HG03439 (cell line): ENCODE results near the gene TAL2.
"Not testable (repeated sequence)": the region's sequence is repeated elsewhere in the genome, so short reads cannot be mapped to it uniquely, and the experiment has no call there.

Source experiments
- ATAC-seq: cut with Tn5 transposase; IDR thresholded peaks from one replicate; pipeline ENCODE4 v1.9.1; 2021; ENCODE audit warnings: mild to moderate bottlenecking, moderate library complexity; ENCODE audit not compliant: unreplicated experiment

TAL2 gene

DNA sequence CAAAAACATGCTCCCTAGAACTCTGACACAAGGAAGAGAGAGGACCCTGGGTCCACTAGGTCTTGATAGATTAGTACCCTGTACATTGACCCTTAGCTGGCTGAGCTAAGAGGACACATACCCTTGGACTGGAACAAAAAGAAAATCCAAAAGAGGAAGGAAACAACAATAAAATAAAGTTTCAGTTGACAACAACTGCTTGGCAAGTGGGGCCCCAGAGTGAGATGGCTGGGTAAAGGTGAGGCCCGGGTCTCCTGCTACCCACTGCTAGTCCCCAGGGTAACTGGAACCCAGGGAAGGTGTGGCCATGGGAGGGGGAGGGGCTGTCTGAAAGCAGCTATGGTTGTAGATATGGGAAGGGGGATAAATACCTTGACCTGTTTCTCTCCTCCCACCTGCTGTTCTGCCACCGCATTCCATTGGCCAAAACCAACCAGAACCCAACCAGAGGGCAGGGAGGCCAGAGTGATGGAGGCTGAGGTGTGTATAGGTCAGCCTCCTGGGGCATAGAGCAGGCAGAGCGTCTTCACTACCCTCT is 11.7 kb downstream of the TAL2 start:
- no peak for ATAC-seq

DNA sequence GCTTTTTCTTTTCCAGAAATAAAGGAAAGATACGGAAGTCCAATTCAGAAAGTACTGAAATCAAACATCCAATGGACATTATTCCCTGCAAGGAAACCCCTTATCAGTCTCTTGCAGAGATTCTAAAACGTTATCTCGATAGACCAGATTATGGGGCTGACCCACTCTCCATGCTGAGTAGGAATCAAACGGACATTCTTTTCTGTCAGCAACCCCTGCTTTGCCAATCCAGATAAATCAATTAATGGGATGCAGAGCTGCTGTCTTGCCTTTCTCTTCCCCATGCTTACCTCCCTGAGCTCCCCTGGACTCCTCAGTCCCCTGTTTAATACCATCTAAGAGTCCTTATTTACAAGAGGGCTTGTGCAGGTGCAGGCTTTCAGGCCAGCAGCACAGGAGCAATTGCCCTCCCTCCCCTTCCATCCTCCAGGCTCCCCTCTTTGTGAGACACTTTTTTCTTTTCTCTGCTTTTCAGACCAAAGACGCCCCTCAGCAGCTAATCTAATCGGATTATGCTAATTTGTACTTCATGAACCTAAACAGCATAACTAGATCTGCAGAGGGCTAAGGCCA is 14.2 kb downstream of the TAL2 start:
- no peak for ATAC-seq

DNA sequence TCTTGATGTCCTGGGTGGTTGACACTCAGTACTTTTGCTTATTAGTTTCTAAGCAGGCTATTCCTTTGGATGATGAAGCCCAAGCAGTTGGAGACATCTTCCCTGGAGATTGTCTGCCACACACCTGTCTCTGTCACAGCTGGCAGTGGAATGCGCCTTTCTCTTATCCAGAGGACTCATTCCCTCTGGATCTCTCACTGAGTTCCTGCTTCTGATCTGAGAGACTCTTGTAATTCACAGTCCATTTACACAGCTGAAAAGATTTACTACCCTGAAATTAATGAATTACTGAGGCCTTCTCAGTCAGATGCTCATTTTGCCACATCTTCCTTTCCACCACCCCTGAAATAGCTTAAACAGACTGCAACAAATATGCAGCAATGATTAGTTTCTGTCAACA is 15.9 kb downstream of the TAL2 start:
- ATAC-seq: no peak

DNA sequence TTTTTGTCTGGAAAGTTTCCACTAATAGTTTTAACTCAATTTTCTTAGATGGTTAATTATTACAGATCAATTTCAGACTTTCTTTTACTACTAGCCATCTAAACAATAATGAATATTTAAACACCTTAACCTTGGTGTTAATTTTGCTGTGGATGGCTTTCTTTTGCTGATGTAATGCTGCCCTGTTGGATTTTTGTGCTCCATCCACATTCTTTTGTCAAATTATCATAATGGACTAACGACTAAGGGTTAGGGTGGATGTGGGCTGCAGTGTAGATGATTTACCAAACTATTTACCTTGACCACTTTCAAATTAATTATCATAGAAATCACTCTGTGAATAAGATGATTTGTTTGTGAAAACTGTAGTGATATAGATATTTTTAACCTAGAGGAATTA is 16.5 kb downstream of the TAL2 start:
- ATAC-seq: no peak

DNA sequence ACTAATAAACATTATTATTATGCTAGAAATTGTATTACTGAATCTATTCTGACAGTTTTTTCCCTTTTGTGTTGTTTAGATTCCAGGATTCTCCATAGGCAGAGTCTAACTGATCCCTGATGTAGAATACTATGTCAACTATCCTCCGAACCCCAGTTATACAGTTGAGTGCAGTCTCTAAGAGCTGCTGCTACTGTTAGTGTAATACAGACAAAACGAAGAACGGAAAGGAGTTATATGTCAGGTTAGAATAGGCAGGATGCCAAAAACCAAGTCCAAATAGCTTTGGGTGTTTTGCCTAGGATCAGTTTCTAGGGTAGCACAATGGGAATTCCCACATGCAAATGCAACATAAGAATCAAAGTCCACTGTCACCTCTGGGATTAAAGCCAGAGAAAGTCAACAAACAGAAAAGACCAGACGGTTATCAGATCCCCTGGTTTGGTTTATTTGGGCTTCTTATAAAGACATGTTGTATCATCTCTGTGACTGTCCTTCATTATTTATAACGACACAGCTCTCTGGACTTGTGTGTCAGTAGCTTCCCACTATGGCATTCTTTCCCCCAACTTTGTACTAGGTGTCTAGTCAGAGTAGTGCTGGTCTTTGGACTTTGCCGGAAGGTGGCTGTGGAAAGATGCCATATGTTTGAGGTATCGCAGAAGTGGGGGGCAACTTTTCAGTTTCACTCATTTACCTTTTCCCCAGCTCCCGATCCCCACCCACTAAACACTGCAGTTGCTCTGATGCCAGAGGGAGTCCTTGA is 17.2 kb downstream of the TAL2 start:
- no peak for ATAC-seq

DNA sequence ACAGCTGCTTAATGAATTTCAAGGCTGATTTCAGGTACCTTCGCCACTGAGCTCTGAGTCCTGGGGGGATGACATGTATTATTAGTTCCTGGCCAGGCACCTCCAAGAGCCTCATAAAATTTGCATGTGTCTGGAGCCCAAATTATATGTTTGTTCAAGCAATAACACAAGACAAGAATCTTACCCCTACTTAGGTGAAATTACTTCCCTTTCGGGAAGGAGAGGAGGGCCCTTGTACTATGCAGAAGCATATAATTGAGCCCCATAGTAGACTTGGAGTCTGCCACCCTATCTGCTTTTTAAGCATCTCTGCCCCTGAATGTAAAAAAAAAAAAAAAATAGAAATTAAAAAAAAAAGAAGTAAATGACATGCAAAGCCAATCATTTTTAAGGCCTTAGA is 19.1 kb downstream of the TAL2 start:
- no peak for ATAC-seq

DNA sequence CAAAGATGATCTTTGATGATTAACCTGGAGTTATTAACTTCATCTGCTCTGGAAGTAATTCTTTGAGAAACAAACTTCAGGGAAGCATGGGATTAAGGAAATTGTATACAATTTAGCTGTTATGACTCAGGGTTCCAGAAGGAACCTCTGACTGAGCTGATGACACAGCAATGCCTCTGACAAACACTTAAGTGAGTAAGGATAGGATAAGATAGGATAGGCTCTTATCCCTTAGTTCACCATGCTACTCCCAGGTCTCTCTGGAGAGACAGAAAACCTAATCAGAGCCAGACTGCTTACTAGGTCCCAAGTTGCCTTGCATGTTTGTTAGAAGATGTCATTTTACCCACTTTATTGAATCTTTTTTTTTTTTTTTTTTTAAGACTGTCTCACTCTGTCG is 19.5 kb downstream of the TAL2 start:
- ATAC-seq: no peak

DNA sequence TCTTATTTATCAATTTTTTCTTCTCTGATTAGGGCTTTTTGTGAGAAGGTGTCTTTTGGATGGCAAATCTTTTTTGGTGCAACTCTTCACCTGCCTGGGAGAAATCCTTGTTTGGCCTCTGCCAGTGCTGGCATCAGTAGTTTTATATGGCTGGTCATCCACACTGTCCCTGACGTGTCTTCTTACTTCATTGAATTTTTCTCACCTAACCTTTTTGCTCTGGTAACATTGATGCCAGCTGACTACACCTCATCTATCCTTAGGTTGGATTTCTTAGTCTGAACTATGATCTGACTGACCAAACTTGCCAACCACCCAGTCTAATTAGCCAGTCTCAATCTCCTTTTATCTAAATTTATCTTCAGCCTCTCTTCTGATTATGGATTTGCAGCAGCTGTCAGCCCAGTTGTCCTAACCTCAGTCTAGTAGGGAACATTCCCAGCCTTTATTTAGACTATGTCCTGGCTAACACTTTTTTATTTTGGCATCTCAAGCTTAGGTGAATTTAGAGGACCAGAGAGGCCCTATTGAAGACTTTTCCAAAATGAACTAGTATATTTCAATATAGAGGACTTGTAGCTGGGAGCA is 21.5 kb downstream of the TAL2 start:
- ATAC-seq: no peak

DNA sequence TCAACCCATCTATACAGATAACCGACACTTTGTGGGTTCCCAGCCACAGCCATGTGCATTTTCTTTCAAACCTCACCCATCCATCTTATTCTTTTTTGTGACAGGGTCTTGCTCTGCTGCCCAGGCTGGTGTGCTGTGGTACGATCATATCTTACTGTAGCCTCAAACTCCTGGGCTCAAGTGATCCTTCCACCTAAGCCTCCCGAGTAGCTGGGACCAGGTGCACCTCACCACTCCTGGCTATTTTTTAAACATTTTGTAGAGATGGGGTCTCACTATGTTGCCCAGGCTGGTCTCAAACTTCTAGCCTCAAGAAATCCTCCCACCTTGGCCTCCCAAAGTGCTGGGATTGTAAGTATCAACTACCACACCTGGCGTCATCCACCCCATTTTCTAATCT is 24.7 kb downstream of the TAL2 start:
- ATAC-seq: no peak

DNA sequence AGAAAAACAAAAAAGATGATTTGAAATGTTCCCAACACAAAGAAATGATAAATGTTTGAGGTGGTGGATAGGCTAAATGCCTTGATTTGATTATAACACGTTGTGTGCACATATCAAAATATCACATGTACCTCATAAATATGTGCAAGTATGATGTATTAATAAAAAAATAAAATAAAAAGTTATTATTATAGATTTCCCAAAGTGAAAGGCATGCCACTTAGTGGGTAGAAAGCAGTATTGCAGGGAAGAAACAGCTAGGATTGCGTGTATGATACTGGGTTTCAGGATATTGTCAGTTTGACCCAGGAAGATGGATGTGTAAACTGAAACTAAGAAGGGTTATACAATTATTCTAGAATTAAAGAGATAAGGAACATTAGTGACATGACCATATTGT is 28.5 kb downstream of the TAL2 start:
- no peak for ATAC-seq

DNA sequence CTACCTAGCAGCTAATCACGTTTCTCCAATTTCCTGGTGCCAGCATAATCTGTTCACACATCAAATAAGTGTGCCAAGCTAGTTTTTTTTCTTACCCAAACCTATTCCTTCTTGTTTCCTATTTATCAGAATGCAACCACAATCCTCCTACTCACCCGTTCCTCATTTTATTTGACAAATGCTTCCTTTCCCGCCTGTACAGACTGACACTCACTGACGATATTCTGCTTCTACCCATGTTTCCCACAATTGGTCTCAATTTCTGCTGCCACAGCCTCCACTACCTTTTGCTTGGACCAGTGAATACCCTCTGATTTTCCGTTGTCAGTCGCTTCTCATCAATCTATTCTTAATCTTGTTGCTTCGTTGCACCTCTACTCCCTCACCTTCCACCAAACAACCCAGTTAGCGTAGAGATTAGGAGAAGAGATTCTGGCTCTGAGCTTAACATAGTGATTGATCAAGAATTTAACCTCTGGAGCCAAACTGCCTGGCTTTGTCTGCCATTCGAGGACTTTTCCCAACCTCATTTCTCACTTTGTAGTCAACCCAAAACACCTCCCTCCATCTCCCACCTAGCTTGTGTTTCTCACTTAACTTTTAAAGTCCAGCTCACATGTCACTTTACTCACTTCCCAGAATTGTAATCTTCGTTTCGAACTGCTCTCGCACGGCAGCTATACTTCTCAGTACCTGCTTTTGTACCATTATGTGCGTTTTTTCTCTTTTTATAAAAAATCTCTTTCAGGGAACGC is 31.4 kb downstream of the TAL2 start:
- peak; percentile 33 for ATAC-seq

DNA sequence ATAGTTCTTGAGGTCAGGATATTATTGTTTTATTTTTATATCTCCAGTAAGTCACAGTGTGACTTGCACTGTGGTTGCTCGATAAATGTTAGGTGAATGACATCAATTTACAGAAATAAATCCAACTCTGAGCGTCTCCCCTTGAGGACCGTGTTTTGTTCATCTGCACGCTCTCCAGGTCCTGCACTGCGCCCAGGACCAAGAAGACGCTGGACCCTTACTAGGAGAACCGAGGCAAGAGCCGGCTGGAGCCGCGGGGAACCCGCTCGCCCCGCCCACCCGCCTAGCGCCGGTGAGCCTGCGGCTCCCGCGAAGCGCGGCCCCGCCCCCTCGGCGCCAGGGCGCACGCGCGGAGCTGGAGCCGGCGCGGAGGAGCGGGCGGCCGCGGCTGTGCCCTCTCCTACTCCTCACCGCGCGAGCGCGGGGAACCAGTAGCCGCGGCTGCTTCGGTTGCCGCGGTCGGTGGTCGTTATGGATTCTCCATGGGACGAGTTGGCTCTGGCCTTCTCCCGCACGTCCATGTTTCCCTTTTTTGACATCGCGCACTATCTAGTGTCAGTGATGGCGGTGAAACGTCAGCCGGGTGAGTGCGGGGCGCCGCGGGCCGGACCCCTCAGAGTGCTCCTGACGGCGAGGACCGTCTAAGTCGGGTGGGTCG is 32.1 kb downstream of the TAL2 start, which contains the start of gene TMEM38B:
Gene TMEM38B, plus strand, starts transcription at position 352 of the 658 bp plus-strand sequence. Its CDS starts 120 bp downstream, at position 472.
- peak; percentile 80 for ATAC-seq

DNA sequence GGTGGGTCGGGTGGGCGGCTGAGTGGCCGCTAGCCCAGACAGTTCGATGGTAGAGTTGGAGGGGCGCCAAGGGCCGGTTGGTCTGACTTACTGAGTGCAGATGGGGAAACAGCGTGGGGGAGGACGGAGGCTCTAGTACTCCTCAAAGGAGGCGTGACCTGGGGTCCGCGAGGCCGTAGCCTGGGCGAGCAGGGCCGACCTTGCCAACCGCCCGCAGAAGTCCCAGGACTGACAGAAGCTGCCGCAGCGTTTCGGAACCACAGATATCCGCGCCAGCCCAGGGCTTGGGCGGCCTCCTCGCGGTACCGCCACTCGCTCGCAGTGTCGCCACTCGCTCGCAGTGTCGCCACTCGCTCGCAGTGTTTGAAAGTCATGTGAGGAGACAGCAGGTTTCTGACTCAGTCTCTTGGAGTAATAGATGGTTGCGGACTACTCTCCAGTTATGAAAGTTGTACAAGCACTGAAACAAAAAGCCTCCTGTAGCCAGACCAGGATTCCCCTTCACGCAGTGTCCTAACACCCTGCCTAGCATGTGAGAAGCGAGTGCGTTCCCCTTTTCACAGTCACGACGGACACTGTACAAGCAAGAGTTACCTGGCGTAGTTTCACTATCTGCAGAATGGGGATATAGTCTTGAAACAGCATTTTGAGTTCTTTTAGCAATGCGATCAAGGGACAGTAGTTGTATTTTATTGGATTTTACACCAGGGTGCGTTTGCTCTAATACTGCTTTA is 32.8 kb downstream of the TAL2 start:
- ATAC-seq: peak; percentile 73

DNA sequence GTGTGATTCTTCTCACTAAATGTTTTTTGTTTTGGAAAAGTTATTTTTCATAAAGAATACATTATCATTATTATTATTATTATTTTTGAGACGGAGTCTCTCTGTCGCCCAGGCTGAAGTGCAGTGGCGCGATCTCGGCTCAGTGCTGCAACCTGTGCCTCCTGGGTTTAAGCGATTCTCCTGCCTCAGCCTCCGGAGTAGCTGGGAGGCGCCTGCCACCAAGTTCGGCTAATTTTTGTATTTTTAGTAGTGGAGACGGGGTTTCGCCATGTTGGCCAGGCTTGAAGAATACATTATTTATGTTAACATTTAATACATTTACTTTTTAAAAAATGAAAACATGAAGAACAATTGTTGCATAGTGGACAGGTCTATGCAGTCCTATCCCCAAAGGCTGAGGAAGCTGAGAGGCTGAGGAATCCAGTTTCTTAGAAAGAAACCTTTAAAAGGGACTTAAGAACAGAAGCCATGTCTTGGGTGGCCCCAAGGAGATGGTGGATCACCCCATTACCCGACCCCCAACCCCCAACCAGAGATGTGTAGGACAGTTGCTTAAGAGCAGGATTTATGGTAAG is 34.0 kb downstream of the TAL2 start:
- ATAC-seq: no peak

DNA sequence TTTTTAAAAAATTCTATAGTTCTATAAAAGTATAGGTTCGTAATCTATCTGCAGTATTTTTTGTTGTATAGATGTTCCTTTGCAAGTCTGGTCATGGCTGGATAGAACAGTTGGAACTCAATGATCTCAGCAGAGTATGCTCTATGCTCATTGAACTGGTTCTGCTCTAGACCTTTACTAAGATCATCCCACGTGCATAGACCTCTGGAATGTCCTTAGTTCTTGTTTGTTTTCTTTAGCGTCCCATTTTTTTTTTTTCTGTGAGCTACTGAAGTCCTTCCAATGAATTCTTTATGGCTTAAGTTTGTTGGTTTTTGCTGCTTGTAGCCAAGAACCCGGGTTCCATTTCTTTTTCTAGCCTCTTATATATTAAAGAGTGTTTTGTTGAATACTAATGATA is 35.6 kb downstream of the TAL2 start:
- ATAC-seq: no peak

DNA sequence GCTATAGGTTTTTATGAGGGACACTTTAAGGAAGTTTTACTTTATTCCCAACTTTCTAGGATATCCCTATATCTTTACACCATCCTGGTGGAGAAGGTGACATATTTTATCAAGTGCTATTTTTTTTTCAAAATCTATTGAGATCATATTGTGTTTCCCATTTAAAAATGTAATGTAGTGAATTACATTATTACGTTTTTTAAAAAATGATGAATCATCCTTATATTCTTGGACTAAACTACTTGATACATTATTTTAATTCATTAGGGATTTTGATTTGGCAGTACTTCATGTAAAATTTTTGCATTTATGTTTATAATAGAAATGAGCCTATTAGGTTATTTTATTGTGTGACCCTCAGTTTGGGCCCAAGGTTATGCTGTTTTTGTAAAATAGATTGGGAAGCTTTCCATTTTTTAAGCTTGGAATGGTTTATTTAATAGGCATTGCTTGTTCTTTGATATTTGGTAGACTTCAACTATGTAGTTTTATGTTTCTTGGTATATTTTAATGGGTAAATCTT is 36.2 kb downstream of the TAL2 start:
- ATAC-seq: no peak

DNA sequence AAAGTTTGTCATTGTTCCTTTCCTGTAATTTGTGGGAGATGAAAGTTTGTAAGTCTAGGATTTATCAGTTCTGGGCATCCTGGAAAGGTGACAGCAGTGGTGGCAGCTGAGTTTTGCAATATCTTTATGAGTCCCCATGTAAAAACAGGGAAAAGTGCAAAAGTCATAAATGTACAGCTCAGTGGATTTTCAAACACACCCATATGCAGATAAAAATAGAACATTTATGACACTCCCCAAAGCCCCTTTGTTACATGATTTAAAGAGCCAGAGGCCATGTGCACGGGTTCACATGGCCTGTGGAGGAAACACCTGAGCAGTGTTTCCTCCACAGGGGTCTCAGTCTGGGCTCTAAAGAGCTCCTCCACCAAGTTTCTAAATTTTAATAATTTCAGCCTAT is 38.4 kb downstream of the TAL2 start:
- no peak for ATAC-seq

DNA sequence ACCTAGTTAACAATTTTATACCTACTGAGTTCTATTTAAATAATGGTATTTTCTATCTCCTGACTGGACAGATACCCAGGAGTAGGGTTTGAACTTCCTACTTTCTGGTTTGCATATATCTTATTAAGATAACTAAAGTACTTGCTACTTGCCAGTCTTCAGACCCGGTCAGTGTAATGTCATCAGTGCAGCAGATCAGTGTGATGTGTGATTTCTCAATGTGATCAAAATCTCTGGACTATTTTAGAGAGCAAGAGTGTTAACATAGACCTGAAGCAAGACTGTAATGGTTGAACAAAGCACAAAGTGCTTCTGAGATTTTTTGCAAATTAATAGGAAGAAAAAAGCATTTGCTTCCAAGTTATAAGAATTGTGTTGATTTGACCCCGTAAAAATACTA is 38.9 kb downstream of the TAL2 start:
- no peak for ATAC-seq

DNA sequence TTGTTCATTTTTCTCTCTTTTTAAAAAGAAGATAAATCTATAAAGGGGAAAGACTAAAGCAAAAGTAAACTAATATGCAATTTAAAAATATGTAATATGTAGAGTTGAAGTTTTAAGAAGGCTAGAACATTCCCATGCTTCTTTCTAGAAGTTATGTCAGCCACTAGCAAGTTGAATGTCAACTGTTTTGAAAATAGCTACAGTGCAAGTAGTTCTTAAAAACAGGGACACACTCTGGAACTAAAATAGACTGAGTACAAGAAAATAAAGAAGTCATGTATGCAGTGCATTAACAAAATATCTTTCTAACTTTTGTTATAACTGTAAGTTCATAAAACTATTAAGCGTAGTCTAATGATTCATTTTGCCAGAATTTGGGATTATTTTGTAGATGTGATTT is 40.0 kb downstream of the TAL2 start:
- no peak for ATAC-seq

DNA sequence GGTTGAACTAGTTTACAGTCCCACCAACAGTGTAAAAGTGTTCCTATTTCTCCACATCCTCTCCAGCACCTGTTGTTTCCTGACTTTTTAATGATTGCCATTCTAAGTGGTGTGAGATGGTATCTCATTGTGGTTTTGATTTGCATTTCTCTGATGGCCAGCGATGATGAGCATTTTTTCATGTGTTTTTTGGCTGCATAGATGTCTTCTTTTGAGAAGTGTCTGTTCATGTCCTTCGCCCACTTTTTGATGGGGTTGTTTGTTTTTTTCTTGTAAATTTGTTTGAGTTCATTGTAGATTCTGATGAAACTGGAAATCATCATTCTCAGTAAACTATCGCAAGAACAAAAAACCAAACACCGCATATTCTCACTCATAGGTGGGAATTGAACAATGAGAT is 41.4 kb downstream of the TAL2 start:
- ATAC-seq: not testable (repeated sequence)
